GM21786 (cell line): Measurements from ENCODE around the gene A4GNT.

ENCODE experiments used
- ATAC-seq: cut with Tn5 transposase; IDR thresholded peaks from one replicate; pipeline ENCODE4 v1.9.1; 2021; ENCODE audit not compliant: unreplicated experiment

The A4GNT gene

GRCh38 chr3:138081371-138082084 lies 50.7 kb downstream of the A4GNT start:
- no peak for ATAC-seq

DNA sequence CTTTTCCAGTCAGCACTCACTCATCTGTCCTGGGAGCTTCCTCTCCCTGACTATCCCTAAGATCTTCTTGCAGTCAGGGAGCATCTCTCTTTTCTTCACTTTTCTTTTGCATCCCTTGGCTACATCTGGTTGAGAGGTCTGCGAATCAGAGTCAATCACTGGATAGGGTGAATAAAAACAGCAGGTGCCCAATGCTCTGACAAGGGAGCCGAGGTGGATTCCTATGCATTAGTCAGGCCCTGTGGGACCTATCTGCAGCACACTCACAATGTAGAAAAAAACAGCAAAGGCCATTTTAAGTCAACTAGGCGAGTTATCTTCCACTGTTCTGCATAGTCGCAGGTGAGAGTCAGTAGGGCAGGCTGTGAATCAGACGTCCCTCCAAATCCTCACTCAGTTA lies 52.3 kb downstream of the A4GNT start:
- no peak for ATAC-seq

DNA sequence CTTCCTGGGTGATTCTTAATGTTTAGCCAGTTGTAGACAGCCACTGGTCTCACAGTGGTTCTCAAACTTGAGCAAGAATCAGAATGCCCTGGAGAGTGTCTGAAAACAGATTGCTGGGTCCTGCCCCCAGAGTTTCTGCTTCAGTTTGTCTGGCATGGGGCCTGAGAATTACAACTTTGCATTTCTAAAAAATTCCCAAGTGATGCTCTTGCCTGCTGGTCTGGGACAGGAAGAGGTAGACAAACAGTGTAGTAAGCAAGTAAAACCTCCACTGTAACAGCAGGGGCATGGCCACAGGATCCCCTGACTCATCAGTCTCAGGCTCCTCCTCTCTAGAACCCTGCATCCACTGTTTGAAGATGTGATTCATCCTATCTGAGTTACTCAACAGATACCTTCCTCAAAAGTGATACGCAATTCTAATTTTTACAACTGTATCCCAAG lies 53.3 kb downstream of the A4GNT start:
- no peak for ATAC-seq

DNA sequence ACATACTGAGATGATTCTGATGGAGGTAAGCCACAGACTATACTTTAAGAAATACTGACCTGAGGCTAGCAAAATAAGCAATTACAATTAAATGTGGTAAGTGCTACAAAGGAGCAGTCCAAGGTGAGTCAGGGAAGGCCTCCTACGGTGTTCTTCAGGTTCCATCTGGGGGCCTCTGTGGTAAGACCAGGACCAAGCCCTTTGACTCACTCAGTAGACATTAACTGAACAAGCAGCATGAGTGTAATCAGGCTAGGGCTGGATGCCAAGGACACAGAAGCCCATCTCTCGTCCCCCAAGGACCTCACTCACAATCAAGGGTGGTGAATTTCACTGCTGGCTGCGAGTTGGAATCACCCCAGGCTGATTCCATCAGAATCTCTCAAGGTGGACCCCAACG lies 54.1 kb downstream of the A4GNT start:
- no peak for ATAC-seq
